Activated CD8-positive, alpha-beta memory T cell treated with anti-CD3 and anti-CD28 coated beads, Interleukin-2, amount 50 U/mL, for 4 hours (primary cell): ENCODE data around the gene SLC6A17.
A peak's percentile ranks its signal among the peaks of the same experiment; 100 is the strongest.

ENCODE experiments used
- DNase-seq: peaks from one replicate; pipeline ENCODE4 v3.0.0-alpha.2; 2020

Gene SLC6A17

DNA sequence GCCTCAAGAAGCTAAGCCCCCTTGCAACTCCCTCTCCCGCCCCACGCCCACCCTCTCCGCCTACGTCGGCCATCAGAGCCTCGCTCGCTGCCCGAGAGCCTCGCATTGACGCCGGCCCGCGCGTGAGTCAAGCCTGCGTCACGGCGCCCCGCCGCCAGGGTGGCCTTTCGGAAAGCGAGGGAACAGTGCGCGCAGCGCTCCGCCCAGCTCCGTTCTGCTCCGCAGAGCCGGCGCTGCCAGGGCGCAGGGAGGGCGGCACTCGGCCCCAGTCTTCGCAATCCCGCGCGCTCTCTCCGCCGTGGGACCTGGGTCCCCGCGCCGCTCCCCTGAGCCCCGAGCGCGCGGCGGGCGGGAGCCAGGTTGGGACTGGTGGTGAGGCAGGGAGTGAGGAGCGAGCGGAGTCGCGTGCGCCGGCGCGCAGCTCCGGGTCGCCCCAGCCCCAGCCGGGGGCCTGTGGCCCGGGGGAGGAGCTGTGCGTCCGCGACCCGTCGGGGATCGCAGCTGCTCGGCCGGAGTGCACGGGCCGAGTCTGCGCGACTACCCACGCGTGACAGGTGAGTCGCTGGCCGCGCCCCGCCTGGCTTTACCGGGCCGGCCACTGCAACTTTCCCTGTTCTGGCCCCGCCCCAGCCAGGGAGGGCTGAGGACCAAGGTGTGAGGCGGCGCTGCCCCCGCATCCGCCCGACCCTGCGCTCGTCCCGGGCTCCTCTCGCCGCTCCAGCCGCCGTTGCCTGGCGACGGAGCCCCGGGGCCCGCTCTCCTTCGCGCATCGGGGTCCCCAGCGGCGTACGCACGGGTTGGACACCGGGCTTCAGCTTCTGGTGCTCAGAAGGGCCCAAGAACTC, at the start of gene SLC6A17:
SLC6A17 (plus strand) TSS at position 165 of the 845 bp plus-strand sequence. CDS start 16,436 bp downstream, outside the sequence.
- no peak for DNase-seq

DNA sequence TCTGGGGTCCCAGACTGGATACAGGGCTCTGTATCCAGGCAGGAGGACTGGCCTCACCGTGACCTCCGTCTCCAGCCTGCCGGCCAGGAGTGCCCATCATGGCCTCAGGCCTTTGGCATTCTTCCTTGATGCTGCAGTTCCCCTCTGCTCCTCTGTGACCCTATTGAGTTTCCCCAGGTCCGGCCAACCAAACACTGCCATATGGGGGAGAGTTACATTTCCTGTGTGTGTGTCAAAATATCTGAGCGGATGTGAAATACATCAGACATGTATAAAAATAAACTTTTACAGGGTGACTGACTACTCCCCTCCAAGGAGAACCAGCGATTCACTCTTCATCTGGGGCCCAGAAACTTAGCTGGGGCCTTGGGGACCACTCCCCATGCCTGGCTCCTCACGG, 48.2 kb upstream of the SLC6A17 start:
- no peak for DNase-seq

DNA sequence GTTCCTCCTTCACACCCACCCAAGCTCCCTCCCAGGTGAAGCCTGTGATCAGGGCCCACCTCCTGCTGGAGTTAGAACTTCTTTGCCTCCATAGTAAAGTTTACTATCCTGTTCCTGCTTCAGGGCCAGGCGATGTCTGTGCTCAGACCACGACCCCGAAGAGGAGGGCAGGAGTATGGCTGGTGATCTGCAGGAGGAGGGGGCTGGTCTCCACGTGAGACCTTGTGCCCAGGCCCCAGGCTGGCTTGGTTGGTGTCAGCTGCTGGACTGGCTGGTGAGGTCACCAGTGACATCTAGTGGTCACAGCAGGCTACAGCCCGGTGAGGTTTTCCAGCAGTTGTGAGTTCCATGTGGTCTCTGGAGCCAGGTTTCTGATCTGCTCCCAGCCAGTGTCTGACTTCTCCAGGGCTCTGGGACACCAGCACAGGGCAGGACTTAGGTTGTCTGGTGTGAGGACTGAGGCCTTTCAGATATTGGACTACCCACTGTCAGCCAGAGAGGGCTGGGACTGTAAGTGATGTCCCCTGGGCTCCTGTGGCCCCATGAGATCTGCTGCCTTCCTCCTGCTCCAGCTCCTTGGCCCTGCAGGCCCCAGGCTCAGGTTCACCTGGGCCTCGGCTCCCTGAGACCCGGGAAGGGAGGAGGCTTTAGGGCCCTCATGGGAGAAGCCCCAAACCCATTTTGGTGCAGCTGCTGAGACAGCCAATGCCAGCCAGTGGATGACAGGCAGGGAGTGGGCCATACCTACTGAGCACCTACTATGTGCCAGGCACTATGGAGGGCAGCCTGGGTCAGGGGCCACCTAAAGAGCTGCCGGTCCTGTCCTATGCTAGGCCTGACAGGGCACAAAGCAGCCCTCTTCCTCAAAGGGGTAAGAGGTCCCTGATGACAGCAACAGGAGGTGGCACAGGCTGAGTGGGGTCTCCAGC, 44.0 kb upstream of the SLC6A17 start:
- peak; percentile 56 for DNase-seq

DNA sequence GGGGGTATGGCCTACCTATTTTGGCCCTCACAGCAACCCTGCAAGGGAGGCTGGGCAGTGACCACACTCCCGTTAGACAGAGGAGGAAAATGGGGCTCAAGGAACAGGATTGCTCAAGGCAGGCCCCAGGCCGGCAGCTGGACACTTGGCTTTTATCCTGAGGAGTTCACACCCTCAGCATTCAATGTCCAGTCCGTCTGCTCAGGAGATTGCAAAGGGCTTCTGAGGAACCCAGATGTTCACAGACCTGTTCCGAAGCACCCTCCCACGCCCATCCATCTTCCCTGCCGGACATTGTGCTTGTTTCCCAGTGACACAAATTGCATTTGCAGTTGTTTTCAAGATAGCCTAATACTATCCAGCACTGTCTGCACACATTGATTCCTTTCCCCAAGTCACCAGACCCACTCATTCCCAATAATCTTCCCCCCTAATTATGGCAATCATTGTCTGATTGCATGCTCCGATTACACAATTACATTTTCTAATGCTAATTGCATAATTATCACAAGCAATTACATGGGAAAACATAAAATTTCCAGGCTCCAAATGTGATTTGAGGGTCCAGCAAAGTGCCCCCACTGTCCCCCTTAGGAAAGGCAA, 42.3 kb upstream of the SLC6A17 start:
- no peak for DNase-seq

DNA sequence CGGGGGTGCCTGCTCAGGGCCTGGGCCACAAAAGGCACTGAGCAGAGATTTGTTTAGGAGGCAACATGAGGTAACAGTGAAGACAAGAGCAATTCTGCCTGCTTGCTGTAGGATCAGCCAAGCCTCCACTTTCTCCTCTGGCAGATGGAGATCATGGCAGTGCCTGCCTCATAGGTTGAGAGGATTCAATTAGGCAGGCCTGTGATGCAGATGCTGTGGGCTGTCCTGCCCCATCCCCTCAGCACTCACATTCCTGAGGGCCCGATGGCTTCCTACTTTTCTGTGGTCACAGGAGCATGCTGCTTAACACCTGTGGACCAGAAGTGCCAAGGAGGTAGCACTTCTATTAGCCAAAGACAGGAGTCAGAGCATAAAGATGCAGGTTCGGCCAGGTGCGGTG, 39.2 kb upstream of the SLC6A17 start:
- no peak for DNase-seq

DNA sequence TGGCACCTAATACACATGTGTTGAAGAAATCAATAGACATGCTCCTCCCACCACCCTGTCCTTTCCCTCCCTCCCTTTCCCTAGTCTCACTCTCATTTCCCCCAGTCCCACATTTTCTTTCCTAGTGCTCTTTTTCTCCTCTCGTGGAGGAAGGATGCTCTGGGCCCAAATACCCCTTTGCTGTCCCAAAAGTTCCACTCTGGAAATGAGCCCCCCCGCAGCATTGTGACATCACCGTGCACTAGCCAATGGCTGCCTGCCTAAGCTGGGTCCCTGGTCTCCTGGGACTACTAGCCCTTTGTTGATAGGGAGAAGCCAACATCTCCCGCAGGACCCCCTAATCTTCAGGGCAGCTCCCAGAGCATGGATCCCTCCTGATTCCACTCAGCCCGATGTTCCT, 38.2 kb upstream of the SLC6A17 start, which contains the start of gene UBL4B:
UBL4B (plus strand) TSS at position 301 of the 400 bp plus-strand sequence; CDS start at position 393, 92 bp downstream.
- no peak for DNase-seq

DNA sequence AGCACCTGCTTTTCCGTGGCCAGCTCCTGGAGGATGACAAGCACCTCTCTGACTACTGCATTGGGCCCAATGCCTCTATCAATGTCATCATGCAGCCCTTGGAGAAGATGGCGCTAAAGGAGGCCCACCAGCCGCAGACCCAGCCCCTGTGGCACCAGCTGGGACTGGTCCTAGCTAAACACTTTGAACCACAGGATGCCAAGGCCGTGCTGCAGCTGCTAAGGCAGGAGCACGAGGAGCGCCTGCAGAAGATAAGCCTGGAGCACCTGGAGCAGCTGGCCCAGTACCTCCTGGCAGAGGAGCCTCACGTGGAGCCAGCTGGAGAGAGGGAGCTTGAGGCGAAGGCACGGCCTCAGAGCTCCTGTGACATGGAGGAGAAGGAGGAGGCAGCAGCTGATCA, 37.6 kb upstream of the SLC6A17 start:
- DNase-seq = no peak

DNA sequence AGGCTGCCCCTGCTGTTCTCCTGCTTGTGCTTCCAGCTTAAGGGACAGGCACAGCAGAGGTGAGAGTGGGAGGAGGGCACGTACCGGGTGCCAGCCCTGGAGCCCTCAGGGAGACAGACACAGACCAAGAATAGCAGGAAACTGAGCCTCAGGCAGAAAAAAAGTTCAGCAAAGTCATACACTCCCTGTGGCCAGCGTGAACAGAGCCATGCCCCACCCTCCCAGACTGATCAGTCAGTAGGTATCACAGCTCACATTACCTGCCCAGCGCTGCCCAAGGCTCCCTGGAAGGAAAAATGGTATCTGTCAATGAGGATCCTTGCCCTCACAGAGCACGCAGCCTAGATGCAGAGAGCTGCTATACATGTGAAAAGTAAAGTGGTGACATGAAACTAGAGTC, 36.7 kb upstream of the SLC6A17 start:
- no peak for DNase-seq

DNA sequence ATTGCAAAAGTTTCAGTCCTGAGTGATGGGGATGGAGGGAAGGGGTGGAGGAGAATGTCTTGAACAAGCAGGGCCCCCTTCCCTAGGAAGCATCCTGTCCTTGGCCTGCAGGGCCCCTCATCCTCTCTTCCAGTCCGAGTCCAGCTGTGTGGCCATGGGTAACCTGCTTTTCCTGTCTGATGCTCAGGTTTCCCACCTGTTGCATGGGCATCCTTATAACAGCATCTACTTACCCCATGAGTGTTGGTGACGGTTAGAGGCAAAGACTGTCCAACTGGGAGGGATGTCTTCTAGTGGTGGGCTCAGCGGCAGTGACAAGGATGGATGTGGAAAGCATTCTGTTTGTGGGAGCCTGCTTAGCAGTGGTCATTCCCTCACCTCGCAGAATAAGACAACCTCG, 36.1 kb upstream of the SLC6A17 start:
- DNase-seq = no peak

DNA sequence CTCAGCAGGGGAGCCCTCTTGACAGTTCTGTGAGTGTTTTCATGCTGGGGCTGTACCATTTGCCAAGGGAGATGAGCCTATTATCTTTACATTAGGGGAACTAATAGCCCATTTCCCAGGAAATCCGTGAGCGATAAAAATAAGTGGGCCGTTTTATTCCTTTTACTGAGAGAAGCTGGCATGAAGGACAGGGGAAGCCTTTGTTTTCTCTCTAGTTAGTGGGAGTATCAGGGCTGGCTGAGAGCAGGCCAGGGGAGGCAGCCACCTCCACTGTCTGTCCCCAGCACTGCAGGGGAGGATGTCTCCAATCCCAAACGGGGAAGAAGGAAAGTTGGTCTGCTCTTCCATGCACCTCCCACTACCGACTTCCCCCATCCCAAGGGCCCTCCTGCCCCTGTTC, 35.5 kb upstream of the SLC6A17 start:
- DNase-seq = no peak

DNA sequence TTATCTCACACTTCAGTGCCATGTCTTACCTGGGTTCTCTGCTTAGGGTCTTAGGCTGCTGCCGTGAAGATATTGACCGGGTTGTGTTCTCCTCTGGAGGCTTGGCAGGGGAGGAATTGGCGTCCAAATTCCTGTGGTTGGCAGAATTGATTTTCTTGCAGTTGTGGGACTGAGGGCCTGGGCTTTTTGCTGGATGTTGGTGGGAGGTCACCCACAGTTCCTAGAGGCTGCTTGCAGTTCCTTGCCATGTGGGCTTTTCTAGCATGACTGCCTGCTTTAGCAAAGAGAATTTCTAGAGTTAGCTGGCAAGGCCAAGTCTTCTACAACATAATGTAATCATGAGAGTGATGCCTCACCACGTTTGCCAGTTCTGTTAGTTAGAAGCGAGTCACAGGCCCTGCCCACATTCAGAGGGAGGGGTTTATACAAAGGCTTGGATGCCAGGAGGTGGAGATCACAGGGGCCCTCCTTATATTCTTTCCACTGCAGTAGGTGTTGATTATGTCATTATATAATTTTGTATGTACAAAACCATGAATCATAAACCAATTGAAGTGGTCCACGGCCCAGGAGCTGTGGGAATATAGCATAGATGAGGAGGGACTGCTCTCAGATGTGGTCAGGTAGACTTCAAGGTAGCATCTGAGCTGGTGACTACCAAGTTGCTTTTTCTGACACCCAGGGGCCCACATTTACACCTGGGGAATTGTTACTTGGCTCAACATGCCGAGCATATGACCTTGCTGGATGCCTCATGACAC, 31.5 kb upstream of the SLC6A17 start:
- DNase-seq = no peak

DNA sequence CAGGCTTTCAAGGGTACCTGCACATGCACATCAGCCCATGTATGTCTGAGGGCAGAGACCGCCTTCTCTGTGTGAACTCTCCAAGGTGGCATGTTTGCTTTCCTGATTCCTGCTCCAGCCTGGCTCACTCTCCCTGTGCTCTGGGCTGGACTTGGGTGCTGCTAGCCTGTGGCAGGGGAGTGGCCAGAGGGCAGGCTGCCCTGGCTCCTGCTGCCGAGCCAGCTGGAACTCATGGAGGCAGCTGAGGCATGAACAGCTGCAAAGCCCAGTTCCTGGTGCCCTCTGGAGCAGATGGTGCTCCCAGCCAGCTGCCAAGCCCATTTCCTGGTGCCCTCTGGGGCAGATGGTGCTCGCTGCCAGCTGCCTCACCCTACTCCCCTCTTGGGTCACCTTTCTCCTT, 30.5 kb upstream of the SLC6A17 start:
- DNase-seq = no peak

DNA sequence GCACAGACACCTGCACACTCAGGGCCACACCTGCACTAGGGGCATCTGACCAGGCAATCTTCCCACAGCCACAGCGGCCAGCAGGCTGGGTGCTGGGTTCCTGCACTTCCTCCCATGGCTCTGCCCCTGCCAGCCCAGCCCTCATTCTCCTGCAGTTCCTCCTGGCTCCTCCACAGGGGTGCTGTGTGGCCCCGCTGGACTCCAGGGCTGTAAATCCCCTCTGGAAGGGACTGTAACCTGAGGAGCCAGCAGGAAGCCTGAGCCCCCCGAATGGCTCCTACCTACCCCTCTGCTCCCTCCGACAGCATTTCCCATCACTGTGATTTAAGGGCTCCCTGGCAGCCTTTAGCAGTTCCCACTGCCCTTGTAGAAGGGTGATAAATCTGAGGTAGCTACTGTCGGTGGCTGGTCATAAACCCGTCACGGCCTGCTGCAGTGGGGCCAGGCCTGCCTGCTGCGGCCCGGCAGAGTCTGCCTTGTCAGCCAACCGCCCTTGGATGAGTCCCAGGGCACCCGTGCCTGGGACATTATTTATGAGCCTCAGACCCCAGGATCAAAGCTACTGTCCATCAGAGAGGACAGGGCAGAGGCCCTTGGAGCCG, 29.2 kb upstream of the SLC6A17 start:
- DNase-seq = no peak

DNA sequence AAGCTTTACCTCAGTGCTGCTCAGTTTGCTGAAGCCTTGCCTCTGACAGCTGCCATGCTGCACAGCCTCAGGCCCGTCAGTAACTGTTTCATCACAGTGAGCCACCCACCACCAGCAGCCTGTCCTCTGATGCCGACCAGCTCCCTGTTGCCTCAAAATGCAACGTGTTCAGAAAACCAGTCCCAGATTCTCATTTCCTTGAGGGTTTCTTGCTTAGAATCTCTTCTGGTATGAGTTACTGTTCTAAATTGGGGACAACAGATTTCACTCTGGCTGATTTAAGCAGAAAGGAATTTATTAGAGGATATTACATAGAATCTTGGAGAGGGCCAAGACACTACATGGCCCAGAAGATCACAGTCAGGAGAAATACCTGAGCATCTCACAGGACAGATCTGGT, 27.1 kb upstream of the SLC6A17 start:
- DNase-seq = no peak

DNA sequence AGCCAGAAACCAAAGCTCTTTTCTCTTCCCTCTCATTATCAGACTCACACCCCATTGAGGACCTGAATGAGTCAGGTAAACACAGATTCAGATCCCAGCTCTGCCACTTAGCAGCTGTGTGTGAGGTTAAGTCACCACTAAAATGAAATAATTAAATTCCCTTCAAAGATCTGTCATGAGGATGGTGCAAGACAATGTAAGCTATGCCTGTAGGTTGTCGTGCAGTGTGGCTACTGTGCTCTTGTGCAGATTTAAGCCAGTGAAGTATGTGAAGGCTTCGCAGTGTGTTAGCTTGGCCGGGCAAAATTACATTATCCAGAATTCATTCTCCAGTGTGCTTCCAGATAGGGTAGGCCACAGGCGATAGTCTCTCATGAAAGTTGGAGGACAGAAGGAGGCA, 24.5 kb upstream of the SLC6A17 start:
- no peak for DNase-seq

DNA sequence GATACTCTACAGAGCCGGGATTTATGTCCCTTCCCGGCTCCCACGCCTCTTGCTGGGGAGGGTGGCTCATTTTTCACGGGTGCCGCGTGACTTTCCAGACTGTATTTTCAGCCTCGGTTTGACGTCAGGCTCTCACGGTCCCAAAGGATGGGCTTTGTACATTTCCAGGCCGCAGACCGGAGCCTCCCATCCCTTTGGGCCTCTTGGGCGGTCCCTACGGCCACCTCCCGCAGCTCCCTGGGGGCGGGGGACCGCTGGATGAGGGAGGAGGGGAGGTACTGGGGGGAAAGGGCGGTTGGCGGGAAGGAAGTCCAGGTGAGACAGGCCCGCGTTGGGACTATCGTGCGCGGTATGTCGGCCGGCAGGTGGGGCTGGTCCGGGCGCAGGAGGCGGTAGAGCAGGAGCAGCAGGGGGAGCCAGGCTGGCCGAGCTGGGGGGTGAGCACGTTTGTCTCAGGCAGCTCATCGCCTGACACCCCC, 20.1 kb upstream of the SLC6A17 start:
- no peak for DNase-seq

DNA sequence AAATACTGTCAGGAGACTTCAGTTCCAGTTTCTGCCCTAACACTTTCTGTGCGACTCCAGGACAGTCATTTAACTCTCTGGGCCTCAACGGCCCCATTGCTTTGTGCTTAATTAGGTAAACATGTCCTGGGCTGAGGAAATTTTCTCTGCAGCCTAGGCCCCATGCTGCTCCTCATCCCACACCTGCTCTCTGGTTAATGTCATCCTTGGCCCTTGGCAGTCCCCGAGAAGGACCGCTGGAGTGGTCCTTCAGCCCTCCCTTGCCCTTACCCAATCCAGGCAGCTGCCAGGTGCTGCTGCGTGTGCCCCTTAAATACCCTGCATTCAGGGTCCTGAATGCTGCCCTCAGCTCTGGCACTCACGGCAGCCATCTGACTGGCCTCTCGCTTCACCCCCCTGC, 19.3 kb upstream of the SLC6A17 start:
- no peak for DNase-seq

DNA sequence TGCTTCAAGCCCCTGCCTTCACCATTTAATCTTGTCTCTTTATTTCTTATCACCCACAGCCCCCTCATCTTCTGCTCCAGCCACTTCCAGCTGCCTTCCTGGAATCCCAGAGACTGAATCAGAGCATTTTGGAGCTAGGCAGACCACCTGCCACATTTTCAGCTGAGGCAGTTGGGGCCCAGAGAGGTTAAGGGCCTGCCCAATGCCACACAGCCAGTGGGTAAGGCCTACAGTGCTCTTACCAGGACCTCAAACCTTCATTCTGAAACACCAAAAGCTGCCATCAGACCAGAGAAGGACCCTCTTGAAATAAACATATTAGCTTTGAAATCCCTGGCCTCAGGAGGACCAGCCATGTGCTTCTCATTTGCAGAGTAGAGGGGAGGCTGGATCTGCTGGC, 17.6 kb upstream of the SLC6A17 start:
- no peak for DNase-seq

DNA sequence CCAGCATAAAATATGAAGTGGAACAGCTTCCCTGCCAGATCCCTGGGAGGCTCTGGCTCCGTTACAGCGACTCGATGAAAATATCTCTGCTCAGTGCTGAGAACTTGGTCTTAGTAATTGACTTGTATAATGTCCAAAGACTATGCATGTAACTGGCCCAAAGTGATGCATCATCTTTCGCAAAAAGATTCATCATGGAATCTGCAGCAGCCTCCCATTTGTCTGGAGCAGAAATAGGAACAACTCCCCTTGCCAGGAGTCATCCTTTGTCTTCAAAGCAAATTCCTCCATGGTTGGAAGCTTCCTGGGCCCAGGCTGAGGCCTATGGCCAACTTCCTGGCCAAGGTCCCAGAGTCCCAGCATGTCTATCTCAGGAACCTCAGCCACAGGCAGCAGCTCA, 16.9 kb upstream of the SLC6A17 start:
- no peak for DNase-seq

DNA sequence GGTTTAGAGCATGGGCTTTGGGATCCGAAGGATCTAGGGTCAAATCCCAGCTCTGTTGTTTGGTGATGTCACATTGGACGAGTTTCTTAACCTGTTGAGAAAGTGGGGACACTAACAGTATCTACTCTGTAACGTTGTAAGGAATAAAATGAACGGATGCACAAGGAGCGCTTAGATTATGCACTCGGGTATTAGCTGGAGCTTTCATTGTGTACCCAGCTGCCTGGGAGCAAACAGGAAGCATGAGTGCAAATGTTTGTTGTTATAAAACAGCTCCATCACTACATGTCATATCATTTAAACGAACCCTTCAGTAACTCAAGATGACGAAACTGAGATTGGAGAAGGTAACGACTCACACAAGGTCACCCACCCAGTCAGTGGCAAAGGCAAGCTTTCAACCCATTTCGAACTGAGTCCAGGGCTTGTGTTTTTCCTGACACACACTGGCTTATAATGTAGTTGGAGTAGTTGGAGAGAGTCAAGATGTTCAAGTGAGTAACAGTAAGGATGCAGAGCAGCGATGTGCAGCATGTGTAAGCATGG, 16.2 kb upstream of the SLC6A17 start:
- no peak for DNase-seq

DNA sequence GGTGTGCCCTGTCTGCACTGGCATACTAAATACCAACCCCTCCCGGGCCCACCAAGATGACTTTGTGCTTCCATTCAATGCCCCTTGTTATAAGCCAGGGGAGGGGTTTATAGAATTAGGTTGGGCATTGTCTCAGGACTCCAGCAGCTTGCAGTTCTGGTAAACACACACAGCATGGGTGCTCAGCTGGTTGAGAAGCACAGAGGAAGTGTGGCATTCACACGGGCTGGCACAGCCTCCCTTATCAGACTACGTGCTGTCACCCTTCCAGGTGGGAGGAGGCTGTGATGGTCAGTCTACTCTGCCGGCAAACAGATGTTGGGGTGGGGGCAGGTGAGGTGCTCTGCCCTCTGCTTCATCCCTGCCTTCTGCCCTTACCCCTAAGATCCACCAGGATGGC, 15.0 kb upstream of the SLC6A17 start:
- no peak for DNase-seq

DNA sequence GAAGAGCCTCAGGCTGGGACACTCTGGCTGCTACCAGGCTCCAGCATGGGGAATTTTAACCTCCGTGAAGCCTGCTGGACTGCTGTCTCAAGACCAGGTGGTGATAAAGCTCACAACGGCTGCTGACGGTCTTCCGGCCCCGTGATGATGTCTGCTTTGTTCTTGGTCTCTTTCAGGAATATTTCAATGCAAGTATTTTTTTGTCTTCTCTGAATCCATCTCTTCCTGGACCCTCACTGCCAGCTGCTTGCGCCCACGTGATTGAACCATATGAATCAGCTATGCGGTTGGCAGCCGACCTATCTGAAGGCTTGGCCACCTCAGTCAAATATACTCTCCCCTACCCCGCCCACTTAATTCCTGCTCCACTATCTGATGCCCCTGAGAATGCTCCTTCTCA, 14.6 kb upstream of the SLC6A17 start:
- DNase-seq = no peak
